HepG2 (cell line): ENCODE results near the gene SHROOM1. TPM values are rescaled to one million over a fixed set of nuclear protein-coding genes. Genes with fewer than 3 reads are reported as not detected.

Experiments used
- ATAC-seq: fragments of 200-7000 bp; cut with Tn5 transposase; 3 replicates; pipeline ENCODE4 v1.9.1; 2020; ENCODE audit warnings: mild to moderate bottlenecking, moderate library complexity
- BruUV-seq: library from RNA; stranded (reverse); fragments of 400-500 nt; replicated peaks from 2 replicates; lab custom pipeline; 2021; lab: Mats Ljungman, UMichigan
- CTCF ChIA-PET: fragments of 300-600 bp; formaldehyde crosslinking; extraction: SDS; loops from one replicate; lab custom pipeline; 2021; ENCODE audit warnings: low total read pairs, inconsistent platforms, low intra/inter-chr PET ratio; lab: Yijun Ruan, JAX
- POLR2A ChIA-PET: fragments of 350-600 bp; sonication (Branson Sonifier 250); formaldehyde crosslinking; loops from one replicate; lab custom pipeline; 2020; ENCODE audit warnings: antibody characterized with exemption, inconsistent platforms; lab: Yijun Ruan, JAX
- DNase-seq: peaks from one replicate; pipeline ENCODE4 v3.0.0-alpha.2; 2015; ENCODE audit warnings: low spot score
- FAIRE-seq: peaks from 3 replicates; lab custom pipeline; 2011; peaks lifted over from hg19 to GRCh38; lab: Jason Lieb, UNC
- H2AFZ ChIP-seq: one replicate; pipeline ENCODE4 v1.6.1; 2011; ENCODE audit warnings: low read length, inconsistent platforms
- H3K27ac ChIP-seq: fragments of 300-600 bp; 3 replicates; pipeline ENCODE4 v1.8.0; 2011; ENCODE audit warnings: mixed run types, mild to moderate bottlenecking, mixed read lengths, low read length, inconsistent platforms; ENCODE audit not compliant: insufficient read depth; ENCODE audit errors: extremely low read length
- H3K27me3 ChIP-seq, 2 experiments: fragments of 200-600 bp in 1 of 2; 2 replicates in 1 of 2; 3 replicates in 1 of 2; pipeline versions ENCODE4 v1.6.0 to v1.8.0; 2011; ENCODE audit warnings: low read length in 2 of 2, mild to moderate bottlenecking in 2 of 2, moderate library complexity in 2 of 2, inconsistent platforms in 1 of 2; ENCODE audit not compliant: insufficient read depth in 2 of 2, control insufficient read depth in 1 of 2
- H3K36me3 ChIP-seq, 2 experiments: fragments of 200-600 bp in 1 of 2; replicated peaks in 1 of 2; 2 replicates in 1 of 2; 3 replicates in 1 of 2; pipeline versions ENCODE4 v1.5.1 to v1.8.0; 2011; ENCODE audit warnings: low read length in 2 of 2, inconsistent platforms in 1 of 2; ENCODE audit not compliant: insufficient read depth in 2 of 2, control insufficient read depth in 1 of 2
- H3K4me1 ChIP-seq: 2 replicates; pipeline ENCODE4 v1.5.1; 2012; ENCODE audit warnings: low read length, inconsistent platforms; ENCODE audit not compliant: insufficient read depth
- H3K4me2 ChIP-seq: 2 replicates; pipeline ENCODE4 v1.6.0; 2011; ENCODE audit warnings: low read depth, low read length, inconsistent platforms
- H3K4me3 ChIP-seq, 3 experiments: fragments of 200-600 bp in 1 of 3; sonication (generic), shearing (Covaris generic) in 1 of 3; replicated peaks in 1 of 3; 2 replicates each; pipeline ENCODE4 v1.5.1; 2011 to 2016; ENCODE audit warnings: low read length in 3 of 3, inconsistent platforms in 2 of 3, low read depth in 2 of 3, mild to moderate bottlenecking in 2 of 3, control low read depth in 1 of 3, mixed read lengths in 1 of 3; ENCODE audit not compliant: insufficient read depth in 1 of 3
- H3K79me2 ChIP-seq: one replicate; pipeline ENCODE4 v1.6.1; 2011; ENCODE audit warnings: low read length, inconsistent platforms; ENCODE audit not compliant: insufficient read depth
- H3K9ac ChIP-seq: 2 replicates; pipeline ENCODE4 v1.6.0; 2011; ENCODE audit warnings: mild to moderate bottlenecking, low read depth, low read length, inconsistent platforms; ENCODE audit not compliant: insufficient read depth
- H3K9me3 ChIP-seq: 2 replicates; pipeline ENCODE4 v1.5.1; 2012; ENCODE audit warnings: mild to moderate bottlenecking, low read length
- H4K20me1 ChIP-seq: 2 replicates; pipeline ENCODE4 v1.6.0; 2011; ENCODE audit warnings: inconsistent platforms, mild to moderate bottlenecking, low read length, moderate library complexity; ENCODE audit not compliant: insufficient read depth
- ATF1 ChIP-seq: IDR thresholded peaks from 2 replicates; pipeline ENCODE4 v1.6.1; 2016; ENCODE audit warnings: mild to moderate bottlenecking, control low read depth
- BORCS8-MEF2B ChIP-seq: sonication (generic); formaldehyde crosslinking; IDR thresholded peaks from 2 replicates; pipeline ENCODE4 v1.8.0; 2022; ENCODE audit warnings: mild to moderate bottlenecking, missing genetic modification reagents
- CTCF ChIP-seq: sonication (generic); formaldehyde crosslinking; IDR thresholded peaks from 2 replicates; pipeline ENCODE4 v1.5.0; 2020; ENCODE audit warnings: mild to moderate bottlenecking, missing genetic modification reagents, moderate library complexity
- FOXK2 ChIP-seq: fragments of 450-650 bp; IDR thresholded peaks from 2 replicates; pipeline ENCODE4 v1.6.1; 2016
- FOXM1 ChIP-seq: sonication (generic); formaldehyde crosslinking; IDR thresholded peaks from 2 replicates; pipeline ENCODE4 v1.5.0; 2020; ENCODE audit warnings: missing genetic modification reagents
- GFI1 ChIP-seq: sonication (generic); formaldehyde crosslinking; IDR thresholded peaks from 2 replicates; pipeline ENCODE4 v1.5.0; 2020; ENCODE audit warnings: missing genetic modification reagents, mild to moderate bottlenecking, borderline replicate concordance
- KAT7 ChIP-seq: IDR thresholded peaks from 2 replicates; pipeline ENCODE4 v1.6.1; 2018; ENCODE audit warnings: borderline replicate concordance, missing compliant biosample characterization
- KDM5A ChIP-seq: fragments of 200-600 bp; sonication (generic); IDR thresholded peaks from 2 replicates; pipeline ENCODE4 v1.7.0; 2018; ENCODE audit warnings: antibody characterized with exemption, mild to moderate bottlenecking, low read length, borderline replicate concordance
- NRL ChIP-seq: sonication (generic); formaldehyde crosslinking; IDR thresholded peaks from 2 replicates; pipeline ENCODE4 v1.5.0; 2020; ENCODE audit warnings: missing genetic modification reagents, mild to moderate bottlenecking, moderate library complexity, borderline replicate concordance
- RERE ChIP-seq: IDR thresholded peaks from 2 replicates; pipeline ENCODE4 v1.6.1; 2016; ENCODE audit warnings: low read depth, missing genetic modification reagents, missing compliant biosample characterization
- ZKSCAN5 ChIP-seq: sonication (generic); formaldehyde crosslinking; IDR thresholded peaks from 2 replicates; pipeline ENCODE4 v1.5.1; 2020; ENCODE audit warnings: mild to moderate bottlenecking, missing genetic modification reagents
- ZNF296 ChIP-seq: sonication (generic); formaldehyde crosslinking; conservative IDR thresholded peaks from 2 replicates; pipeline ENCODE4 v1.5.0; 2020; ENCODE audit warnings: mild to moderate bottlenecking, missing genetic modification reagents
- WGBS: methylation state at CpG from one replicate; pipeline ENCODE4 v1.1.6; 2017; ENCODE audit warnings: low lambda C conversion rate; 5-methylcytosine and 5-hydroxymethylcytosine counted together
- in situ Hi-C: cut with HindIII; loops from 2 replicates; pipeline ENCODE4 v1.10.0; 2017; ENCODE audit warnings: low pct_unique_long_range_greater_than_20kb; ENCODE audit not compliant: extremely low pct_ligation_motif_present
- intact Hi-C: fragments of 100-400 bp; cut with micrococcal nuclease; formaldehyde crosslinking; loops from one replicate; pipeline ENCODE4 v1.10.0; 2022; ENCODE audit not compliant: unreplicated experiment
- polyA plus RNA-seq, 8 experiments: library from polyadenylated mRNA; depleted of rRNA in 3 of 8; stranded (reverse) in 7 of 8; unstranded in 1 of 8; fragments of >200 nt; fragmentation: Illumina TruSeq in 4 of 8; extraction: Trizol in 4 of 8; gene quantifications; 2 replicates each; pipeline versions ENCODE4 v1.2.1 to v1.2.3, GENCODE V29; 2011 to 2016; ENCODE audit warnings: low read depth in 4 of 8, missing spikeins in 1 of 8, mixed read lengths in 1 of 8; ENCODE audit not compliant: insufficient read depth in 1 of 8
- total RNA-seq, 5 experiments: library from RNA; depleted of rRNA; stranded (reverse); fragments of >200 nt; fragmentation: Illumina TruSeq; extraction: Trizol; gene quantifications; 2 replicates each; pipeline ENCODE4 v1.2.3, GENCODE V29; 2016; ENCODE audit warnings: low read depth in 1 of 5

SHROOM1 gene
- total and polyA plus RNA-seq, 2 of the 13 experiments (the other 11 are each of a cell fraction or from before 2014, with no cell fraction given): 18.2 to 25.7 TPM

- DNase-seq (no peak), ATAC-seq (no peak)
- POLR2A ChIA-PET: no interaction called here
- Histone ChIP-seq H3K27ac (no peak overlapping the region), H3K79me2 (peaks cover 5% of the 10 kb centered on the region), H4K20me1 (no peaks in the 10 kb centered on the region)
- TF ChIP-seq FOXK2 (no peak), CTCF (no peak), ZNF296 (CRISPR knock-in tag) (no peak), ATF1 (CRISPR knock-in tag) (no peak), KAT7 (CRISPR knock-in tag) (no peak)
- TF ChIP-seq, all 625 proteins: peak for 0
- no peak overlapping the region for H3K4me2 ChIP-seq
- no peaks in the 10 kb centered on the region for H3K27me3 ChIP-seq
- intact Hi-C loops (no loop called here), in situ Hi-C loops (no loop called here)
- no peak overlapping the region for H2AFZ ChIP-seq
- H3K36me3 ChIP-seq: no peaks in the 10 kb centered on the region
- peaks cover 11% of the 10 kb centered on the region for H3K4me1 ChIP-seq
- 95% methylated on average over 4 of the region's 4 CpGs for WGBS
- H3K4me3 ChIP-seq: no peak overlapping the region
- BruUV-seq: no TSS peak
- CTCF ChIA-PET: no interaction called here
- no peak for FAIRE-seq
- H3K9me3 ChIP-seq: no peaks in the 10 kb centered on the region
- no peak overlapping the region for H3K9ac ChIP-seq
Measured at GRCh38 chr5:132781029-132781428, 49.4 kb downstream of the SHROOM1 start.

DNA sequence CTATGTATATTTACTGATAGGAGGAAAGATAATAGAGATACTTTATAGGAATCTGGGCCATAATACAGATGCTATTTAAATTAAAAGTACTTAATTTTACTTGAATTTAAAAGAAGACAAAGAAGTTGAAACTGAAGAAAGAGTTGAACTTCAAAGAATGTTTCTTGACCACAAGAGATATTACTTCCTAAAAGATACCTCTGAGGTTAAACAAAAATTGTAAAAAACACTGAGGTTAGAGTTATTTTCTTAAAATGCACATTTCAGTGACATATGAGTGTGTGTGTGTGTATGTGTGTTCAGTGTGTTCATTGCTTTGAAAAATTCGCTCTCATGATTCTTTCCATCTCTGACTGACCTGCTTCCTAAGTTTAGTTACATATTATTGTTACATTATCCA lies 49.9 kb downstream of the SHROOM1 start:
- no peaks in the 10 kb centered on the region for H4K20me1 ChIP-seq
- ChIA-PET CTCF (no interaction called here), POLR2A (no interaction called here)
- no peak overlapping the region for H3K27ac ChIP-seq
- H3K36me3 ChIP-seq: no peaks in the 10 kb centered on the region
- DNase-seq: no peak
- no peak for ATAC-seq
- intact Hi-C loops: no loop called here
- no peaks in the 10 kb centered on the region for H3K9me3 ChIP-seq
- no TSS peak for BruUV-seq
- H3K9ac ChIP-seq: no peak overlapping the region
- no peak for FAIRE-seq
- WGBS: 100% methylated on average over 1 of the region's 1 CpG
- no peak overlapping the region for H3K4me2 ChIP-seq
- in situ Hi-C loops: no loop called here
- no peak overlapping the region for H2AFZ ChIP-seq
- peaks cover 9% of the 10 kb centered on the region for H3K79me2 ChIP-seq
- peaks cover 16% of the 10 kb centered on the region for H3K4me1 ChIP-seq
- no peak overlapping the region for H3K4me3 ChIP-seq
- no peaks in the 10 kb centered on the region for H3K27me3 ChIP-seq
- no peak for TF ChIP-seq NRL
- TF ChIP-seq BORCS8-MEF2B: no peak
- TF ChIP-seq FOXM1: no peak
- TF ChIP-seq GFI1 (CRISPR knock-in tag): no peak
- no peak for TF ChIP-seq RERE (CRISPR knock-in tag)
- TF ChIP-seq ZKSCAN5 (CRISPR knock-in tag): no peak
- TF ChIP-seq KDM5A: no peak
